ENCODE data around the gene STK35.

Gene STK35

DNA sequence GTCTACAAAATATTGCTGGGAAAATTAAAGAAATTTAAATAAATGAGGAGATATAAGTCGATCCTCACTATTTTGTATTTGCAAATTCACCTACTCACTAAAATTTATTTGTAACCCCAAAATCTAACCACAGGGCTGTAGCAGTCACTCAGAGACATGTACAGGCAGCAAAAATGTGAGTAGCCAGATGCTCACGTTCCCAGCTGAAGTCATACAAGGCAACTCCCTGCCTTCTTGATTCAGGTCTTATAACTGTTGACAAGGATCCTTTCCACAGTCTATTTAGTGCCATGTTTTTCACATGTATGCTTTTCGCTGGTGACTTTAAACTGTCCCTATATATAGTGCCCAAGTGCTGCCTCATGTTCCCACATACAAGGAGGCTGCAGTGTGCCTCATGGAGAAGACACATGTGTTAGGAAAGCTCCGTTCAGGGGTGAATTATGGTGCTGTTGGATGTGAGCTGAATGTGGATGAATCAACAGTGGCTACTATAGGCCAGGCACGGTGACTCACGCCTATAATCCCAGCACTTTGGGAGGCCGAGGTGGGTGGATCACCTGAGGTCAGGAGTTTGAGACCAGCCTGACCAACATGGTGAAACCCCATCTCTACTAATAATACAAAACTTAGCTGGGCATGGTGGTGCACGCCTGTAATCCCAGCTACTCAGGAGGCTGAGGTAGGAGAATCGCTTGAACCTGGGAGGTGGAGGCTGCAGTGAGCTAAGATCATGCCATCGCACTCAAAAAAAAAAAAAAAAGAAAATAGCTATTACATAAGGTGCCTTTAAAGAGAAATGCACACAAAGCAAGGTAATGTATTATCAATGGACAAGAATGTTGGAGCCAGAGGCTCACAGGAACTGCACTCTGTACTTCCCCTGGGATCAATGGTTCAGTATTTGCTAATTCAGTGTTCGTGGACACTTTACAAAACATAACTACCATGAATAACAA is 55.3 kb downstream of the STK35 start:
- TF ChIP-seq, protein P1, sequence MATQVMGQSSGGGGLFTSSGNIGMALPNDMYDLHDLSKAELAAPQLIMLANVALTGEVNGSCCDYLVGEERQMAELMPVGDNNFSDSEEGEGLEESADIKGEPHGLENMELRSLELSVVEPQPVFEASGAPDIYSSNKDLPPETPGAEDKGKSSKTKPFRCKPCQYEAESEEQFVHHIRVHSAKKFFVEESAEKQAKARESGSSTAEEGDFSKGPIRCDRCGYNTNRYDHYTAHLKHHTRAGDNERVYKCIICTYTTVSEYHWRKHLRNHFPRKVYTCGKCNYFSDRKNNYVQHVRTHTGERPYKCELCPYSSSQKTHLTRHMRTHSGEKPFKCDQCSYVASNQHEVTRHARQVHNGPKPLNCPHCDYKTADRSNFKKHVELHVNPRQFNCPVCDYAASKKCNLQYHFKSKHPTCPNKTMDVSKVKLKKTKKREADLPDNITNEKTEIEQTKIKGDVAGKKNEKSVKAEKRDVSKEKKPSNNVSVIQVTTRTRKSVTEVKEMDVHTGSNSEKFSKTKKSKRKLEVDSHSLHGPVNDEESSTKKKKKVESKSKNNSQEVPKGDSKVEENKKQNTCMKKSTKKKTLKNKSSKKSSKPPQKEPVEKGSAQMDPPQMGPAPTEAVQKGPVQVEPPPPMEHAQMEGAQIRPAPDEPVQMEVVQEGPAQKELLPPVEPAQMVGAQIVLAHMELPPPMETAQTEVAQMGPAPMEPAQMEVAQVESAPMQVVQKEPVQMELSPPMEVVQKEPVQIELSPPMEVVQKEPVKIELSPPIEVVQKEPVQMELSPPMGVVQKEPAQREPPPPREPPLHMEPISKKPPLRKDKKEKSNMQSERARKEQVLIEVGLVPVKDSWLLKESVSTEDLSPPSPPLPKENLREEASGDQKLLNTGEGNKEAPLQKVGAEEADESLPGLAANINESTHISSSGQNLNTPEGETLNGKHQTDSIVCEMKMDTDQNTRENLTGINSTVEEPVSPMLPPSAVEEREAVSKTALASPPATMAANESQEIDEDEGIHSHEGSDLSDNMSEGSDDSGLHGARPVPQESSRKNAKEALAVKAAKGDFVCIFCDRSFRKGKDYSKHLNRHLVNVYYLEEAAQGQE (IDR thresholded peaks at IDR 0.05; ENCODE audit: low read depth): no peak
- TF ChIP-seq EP300 (IDR thresholded peaks at IDR 0.05; ENCODE audit: borderline replicate concordance) (no peak), EGR1 (IDR thresholded peaks at IDR 0.05) (no peak), RAD21 (IDR thresholded peaks at IDR 0.05; ENCODE audit: low read depth) (no peak), CREB1 (IDR thresholded peaks at IDR 0.05; ENCODE audit: low read depth) (no peak), FOXM1 (IDR thresholded peaks at IDR 0.05; ENCODE audit: borderline replicate concordance, low read depth) (no peak), USF1 (IDR thresholded peaks at IDR 0.05) (no peak), TAF1 (IDR thresholded peaks at IDR 0.05; ENCODE audit: low read depth) (no peak), TEAD4 (IDR thresholded peaks at IDR 0.05) (no peak), ZBTB7A (IDR thresholded peaks at IDR 0.05; ENCODE audit: low read depth) (no peak), NFIC (IDR thresholded peaks at IDR 0.05) (no peak), CEBPB (IDR thresholded peaks at IDR 0.05) (no peak), TCF12 (IDR thresholded peaks at IDR 0.05; ENCODE audit: low read depth) (no peak), MAX (IDR thresholded peaks at IDR 0.05) (no peak)

- TF ChIP-seq YY1 (IDR thresholded peaks at IDR 0.05; ENCODE audit: low read depth) (no peak), ZBTB7A (IDR thresholded peaks at IDR 0.05; ENCODE audit: low read depth) (no peak), EP300 (IDR thresholded peaks at IDR 0.05; ENCODE audit: borderline replicate concordance) (no peak), RAD21 (IDR thresholded peaks at IDR 0.05; ENCODE audit: low read depth) (no peak), EGR1 (IDR thresholded peaks at IDR 0.05) (no peak), TCF12 (IDR thresholded peaks at IDR 0.05; ENCODE audit: low read depth) (no peak), MAX (IDR thresholded peaks at IDR 0.05) (no peak), TAF1 (IDR thresholded peaks at IDR 0.05; ENCODE audit: low read depth) (no peak), CREB1 (IDR thresholded peaks at IDR 0.05; ENCODE audit: low read depth) (no peak), FOXM1 (IDR thresholded peaks at IDR 0.05; ENCODE audit: borderline replicate concordance, low read depth) (no peak), USF1 (IDR thresholded peaks at IDR 0.05) (no peak), CEBPB (IDR thresholded peaks at IDR 0.05) (no peak), TEAD4 (IDR thresholded peaks at IDR 0.05) (no peak), NFIC (IDR thresholded peaks at IDR 0.05) (no peak)
- TF ChIP-seq, protein P1 (IDR thresholded peaks at IDR 0.05; ENCODE audit: low read depth): no peak
Measured at GRCh38 chr20:2162125-2162822, 60.6 kb downstream of the STK35 start.

- no peak for TF ChIP-seq CREB1 (IDR thresholded peaks at IDR 0.05; ENCODE audit: low read depth)
- TF ChIP-seq TEAD4 (IDR thresholded peaks at IDR 0.05): no peak
- TF ChIP-seq, protein P1 (IDR thresholded peaks at IDR 0.05; ENCODE audit: low read depth): no peak
- TF ChIP-seq TCF12 (IDR thresholded peaks at IDR 0.05; ENCODE audit: low read depth): no peak
Measured at GRCh38 chr20:2162823-2163166, 61.2 kb downstream of the STK35 start.

DNA sequence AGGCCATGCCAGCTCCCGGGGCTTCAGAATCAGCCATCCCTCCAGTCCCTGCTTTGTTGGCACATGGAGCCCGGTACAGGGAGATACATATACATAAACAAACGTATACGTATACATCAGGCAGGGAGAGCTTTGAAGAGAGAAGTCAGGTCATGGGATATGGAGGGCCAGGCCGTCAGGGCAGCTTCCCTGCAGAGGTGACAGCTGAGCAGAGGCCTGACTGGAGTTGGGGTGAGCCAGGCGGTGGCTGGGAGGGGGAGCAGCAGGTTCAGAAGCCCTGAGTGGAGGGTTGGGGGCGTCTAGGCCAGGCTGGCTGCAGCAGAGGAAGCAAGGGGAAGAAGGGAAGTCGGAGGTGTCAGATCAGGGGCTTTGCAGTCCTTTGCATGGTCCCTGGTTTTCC is 61.7 kb downstream of the STK35 start:
- TF ChIP-seq CEBPB (IDR thresholded peaks at IDR 0.05): no peak
- TF ChIP-seq, protein P1 (IDR thresholded peaks at IDR 0.05; ENCODE audit: low read depth): no peak
- TF ChIP-seq TCF12 (IDR thresholded peaks at IDR 0.05; ENCODE audit: low read depth): no peak
- no peak for TF ChIP-seq FOXM1 (IDR thresholded peaks at IDR 0.05; ENCODE audit: borderline replicate concordance, low read depth)
- no peak for TF ChIP-seq USF1 (IDR thresholded peaks at IDR 0.05)
- no peak for TF ChIP-seq RAD21 (IDR thresholded peaks at IDR 0.05; ENCODE audit: low read depth)
- TF ChIP-seq EGR1 (IDR thresholded peaks at IDR 0.05): no peak
- no peak for TF ChIP-seq TEAD4 (IDR thresholded peaks at IDR 0.05)

All from Ishikawa (cell line).